ENCODE results near the gene CHTOP. TPM values are rescaled to one million over a fixed set of nuclear protein-coding genes. Genes with fewer than 3 reads are reported as not detected.
A peak's percentile ranks its signal among the peaks of the same experiment; 100 is the strongest.
"Not testable (repeated sequence)": the region's sequence is repeated elsewhere in the genome, so short reads cannot be mapped to it uniquely, and the experiment has no call there.

CHTOP gene
- total and polyA plus RNA-seq, 4 donors: 51.2 to 76.6 (median 58.4) TPM

- ATAC-seq (ENCODE audit: insufficient read depth, low FRiP score) (no peak), DNase-seq (no peak)
- Histone ChIP-seq H3K27me3 (ENCODE audit: control insufficient read depth in 3 of 3, insufficient read depth in 3 of 3, low read length in 2 of 3) (no peaks in the 10 kb centered on the region), H3K4me1 (ENCODE audit: control insufficient read depth in 5 of 5, insufficient read depth in 5 of 5, low read length in 5 of 5) (peaks cover 0 to 8% (median 4%) of the 10 kb centered on the region in 5 donors), H3K9ac (ENCODE audit: insufficient read depth in 1 of 2, low read length in 2 of 2) (no peak overlapping the region), H3K4me3 (no peak overlapping the region), H3K9me3 (ENCODE audit: control insufficient read depth in 4 of 4, insufficient read depth in 3 of 4, low read length in 3 of 4) (no peaks in the 10 kb centered on the region), H3K27ac (ENCODE audit: low read depth in 1 of 2, low read length in 1 of 2) (no peak overlapping the region), H3K36me3 (ENCODE audit: control insufficient read depth in 4 of 4, insufficient read depth in 4 of 4, low read length in 4 of 4) (peaks cover 35 to 52% (median 47%) of the 10 kb centered on the region in 4 donors)
- 67 to 76% methylated on average over 5 of the region's 5 CpGs for WGBS, 2 donors
- no peak for TF ChIP-seq CTCF (IDR thresholded peaks at IDR 0.05; ENCODE audit: control extremely low read depth, extremely low read depth)
Observed at GRCh38 chr1:153663211-153663610, 29.3 kb downstream of the CHTOP start.

GRCh38 chr1:153667439-153667838 lies 33.6 kb downstream of the CHTOP start:
- no peaks in the 10 kb centered on the region for H3K27me3 ChIP-seq (ENCODE audit: control insufficient read depth in 3 of 3, insufficient read depth in 3 of 3, low read length in 2 of 3)
- ATAC-seq (ENCODE audit: insufficient read depth, low FRiP score): no peak
- no peak for TF ChIP-seq CTCF (IDR thresholded peaks at IDR 0.05; ENCODE audit: control extremely low read depth, extremely low read depth)
- peaks cover 3 to 14% (median 8%) of the 10 kb centered on the region in 5 donors for H3K4me1 ChIP-seq (ENCODE audit: control insufficient read depth in 5 of 5, insufficient read depth in 5 of 5, low read length in 5 of 5)
- no peak overlapping the region for H3K4me3 ChIP-seq
- no peak for DNase-seq
- no peak overlapping the region for H3K9ac ChIP-seq (ENCODE audit: insufficient read depth in 1 of 2, low read length in 2 of 2)
- no peak overlapping the region for H3K27ac ChIP-seq (ENCODE audit: low read depth in 1 of 2, low read length in 1 of 2)
- peaks cover 37 to 50% (median 40%) of the 10 kb centered on the region in 4 donors for H3K36me3 ChIP-seq (ENCODE audit: control insufficient read depth in 4 of 4, insufficient read depth in 4 of 4, low read length in 4 of 4)
- no peaks in the 10 kb centered on the region for H3K9me3 ChIP-seq (ENCODE audit: control insufficient read depth in 4 of 4, insufficient read depth in 3 of 4, low read length in 3 of 4)
- WGBS, 2 donors: 94 to 95% methylated on average over 4 of the region's 4 CpGs

DNA sequence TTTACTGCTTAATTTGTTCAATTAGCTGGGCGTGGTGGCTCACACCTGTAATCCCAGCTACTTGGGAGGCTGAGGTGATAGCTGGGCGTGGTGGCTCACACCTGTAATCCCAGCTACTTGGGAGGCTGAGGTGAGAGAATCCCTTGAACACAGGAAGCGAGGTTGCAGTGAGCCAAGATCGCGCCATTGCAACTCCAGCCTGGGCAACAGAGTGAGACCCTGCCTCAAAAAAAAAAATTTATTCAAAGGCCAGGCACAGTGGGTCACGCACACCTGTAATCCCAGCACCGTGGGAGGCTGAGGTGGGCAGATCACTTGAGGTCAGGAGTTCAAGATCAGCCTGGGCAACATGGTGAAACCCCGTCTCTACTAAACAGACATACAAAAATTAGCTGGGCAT lies 34.8 kb downstream of the CHTOP start:
- H3K27me3 ChIP-seq (ENCODE audit: control insufficient read depth in 3 of 3, insufficient read depth in 3 of 3, low read length in 2 of 3); ATAC-seq (ENCODE audit: insufficient read depth, low FRiP score); H3K27ac ChIP-seq (ENCODE audit: low read depth in 1 of 2, low read length in 1 of 2); H3K9ac ChIP-seq (ENCODE audit: insufficient read depth in 1 of 2, low read length in 2 of 2); H3K4me3 ChIP-seq; DNase-seq; H3K9me3 ChIP-seq (ENCODE audit: control insufficient read depth in 4 of 4, insufficient read depth in 3 of 4, low read length in 3 of 4): not testable (repeated sequence)
- 94 to 96% methylated on average over 8 of the region's 8 CpGs for WGBS, 2 donors
- Histone ChIP-seq H3K36me3 (ENCODE audit: control insufficient read depth in 4 of 4, insufficient read depth in 4 of 4, low read length in 4 of 4) (peaks cover 30 to 45% (median 35%) of the 10 kb centered on the region in 4 donors), H3K4me1 (ENCODE audit: control insufficient read depth in 5 of 5, insufficient read depth in 5 of 5, low read length in 5 of 5) (peaks cover 3 to 14% (median 8%) of the 10 kb centered on the region in 5 donors)

DNA sequence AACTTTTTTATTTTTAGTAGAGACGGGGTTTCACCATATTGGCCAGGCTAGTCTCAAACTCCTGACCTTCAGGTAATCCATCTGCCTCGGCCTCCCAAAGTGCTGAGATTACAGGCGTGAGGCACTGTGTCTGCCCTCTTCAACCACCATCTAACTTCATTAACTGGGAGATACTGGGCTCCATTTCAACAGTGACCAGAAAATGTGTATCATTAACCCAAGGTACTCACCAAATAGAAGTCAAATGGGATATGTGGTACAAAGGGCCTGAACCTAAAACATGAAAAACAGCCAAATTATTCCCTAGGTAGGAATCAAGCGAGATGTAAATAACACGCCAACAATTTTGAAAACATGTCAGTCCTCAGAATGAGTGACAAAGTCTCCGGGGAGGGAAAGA lies 35.7 kb downstream of the CHTOP start:
- H3K4me1 ChIP-seq (ENCODE audit: control insufficient read depth in 5 of 5, insufficient read depth in 5 of 5, low read length in 5 of 5): peaks cover 3 to 14% (median 8%) of the 10 kb centered on the region in 5 donors
- H3K4me3 ChIP-seq: no peak overlapping the region
- ATAC-seq (ENCODE audit: insufficient read depth, low FRiP score): no peak
- no peak for DNase-seq
- H3K9me3 ChIP-seq (ENCODE audit: control insufficient read depth in 4 of 4, insufficient read depth in 3 of 4, low read length in 3 of 4): no peaks in the 10 kb centered on the region
- no peak for TF ChIP-seq CTCF (IDR thresholded peaks at IDR 0.05; ENCODE audit: control extremely low read depth, extremely low read depth)
- no peak overlapping the region for H3K27ac ChIP-seq (ENCODE audit: low read depth in 1 of 2, low read length in 1 of 2)
- peak overlapping the region; percentile 97 to 98 for H3K9ac ChIP-seq (ENCODE audit: insufficient read depth in 1 of 2, low read length in 2 of 2)
- H3K27me3 ChIP-seq (ENCODE audit: control insufficient read depth in 3 of 3, insufficient read depth in 3 of 3, low read length in 2 of 3): no peaks in the 10 kb centered on the region
- peaks cover 22 to 36% (median 29%) of the 10 kb centered on the region in 4 donors for H3K36me3 ChIP-seq (ENCODE audit: control insufficient read depth in 4 of 4, insufficient read depth in 4 of 4, low read length in 4 of 4)
- 82 to 90% methylated on average over 6 of the region's 6 CpGs for WGBS, 2 donors

All from lung (tissue), 12 donors.